PFSK-1 (cell line): ENCODE data around the gene GHDC.

Source experiments
- FOXP2 ChIP-seq: optimal IDR thresholded peaks from 2 replicates; pipeline ENCODE3; 2011; ENCODE audit warnings: borderline replicate concordance, control low read depth, inconsistent platforms; ENCODE audit not compliant: insufficient read depth; ENCODE audit errors: extremely low read length, extremely low read depth
- REST ChIP-seq, 2 experiments: IDR thresholded peaks; 2 replicates each; pipeline versions ENCODE4 v1.6.1 to v1.8.0; 2011 to 2012; ENCODE audit warnings: low read depth in 2 of 2, low read length in 2 of 2, control low read depth in 1 of 2, inconsistent platforms in 1 of 2, mild to moderate bottlenecking in 1 of 2, moderate library complexity in 1 of 2; ENCODE audit not compliant: insufficient read depth in 1 of 2

- TF ChIP-seq REST (IDR thresholded peaks at IDR 0.05; ENCODE audit: insufficient read depth in 1 of 2, low read depth in 2 of 2, low read length in 2 of 2) (no peak), FOXP2 (no peak)
Measured at GRCh38 chr17:42200706-42201457, 6.6 kb upstream of the GHDC start.
